ENCODE measurements around the gene SRPX2.
"Not testable (repeated sequence)": the region's sequence is repeated elsewhere in the genome, so short reads cannot be mapped to it uniquely, and the experiment has no call there.

Gene SRPX2

GRCh38 chrX:100721328-100721727 is 77.3 kb downstream of the SRPX2 start:
- no peak for TF ChIP-seq CTCF (IDR thresholded peaks at IDR 0.05; ENCODE audit: low read depth, low read length)
- DNase-seq (ENCODE audit: low read depth, low spot score): no peak
- in situ Hi-C loops (cut with HindIII; ENCODE audit: low sequenced_read_pairs): no loop called here

GRCh38 chrX:100724006-100724405 is 80.0 kb downstream of the SRPX2 start:
- in situ Hi-C loops (cut with HindIII; ENCODE audit: low sequenced_read_pairs); DNase-seq (ENCODE audit: low read depth, low spot score): not testable (repeated sequence)

More at GRCh38 chrX:100721328-100721727, 77.3 kb downstream of the SRPX2 start:
- H3K4me3 ChIP-seq (ENCODE audit: low read depth, low read length): no peak overlapping the region

More at GRCh38 chrX:100724006-100724405, 80.0 kb downstream of the SRPX2 start:
- H3K4me3 ChIP-seq (ENCODE audit: low read depth, low read length): not testable (repeated sequence)

All from astrocyte of the spinal cord (primary cell).